Fibroblast of peridontal ligament (primary cell): ENCODE results near the gene GLI1.
"Not testable (repeated sequence)": the region's sequence is repeated elsewhere in the genome, so short reads cannot be mapped to it uniquely, and the experiment has no call there.

Experiments
- DNase-seq: peaks from one replicate; pipeline ENCODE4 v3.0.0-alpha.2; 2010; ENCODE audit errors: extremely low read depth

GLI1 gene

GRCh38 chr12:57441846-57442427 lies 17.6 kb upstream of the GLI1 start:
- DNase-seq = no peak

GRCh38 chr12:57444337-57444736 lies 15.2 kb upstream of the GLI1 start:
- DNase-seq = not testable (repeated sequence)

GRCh38 chr12:57444744-57445143 lies 14.8 kb upstream of the GLI1 start:
- no peak for DNase-seq

DNA sequence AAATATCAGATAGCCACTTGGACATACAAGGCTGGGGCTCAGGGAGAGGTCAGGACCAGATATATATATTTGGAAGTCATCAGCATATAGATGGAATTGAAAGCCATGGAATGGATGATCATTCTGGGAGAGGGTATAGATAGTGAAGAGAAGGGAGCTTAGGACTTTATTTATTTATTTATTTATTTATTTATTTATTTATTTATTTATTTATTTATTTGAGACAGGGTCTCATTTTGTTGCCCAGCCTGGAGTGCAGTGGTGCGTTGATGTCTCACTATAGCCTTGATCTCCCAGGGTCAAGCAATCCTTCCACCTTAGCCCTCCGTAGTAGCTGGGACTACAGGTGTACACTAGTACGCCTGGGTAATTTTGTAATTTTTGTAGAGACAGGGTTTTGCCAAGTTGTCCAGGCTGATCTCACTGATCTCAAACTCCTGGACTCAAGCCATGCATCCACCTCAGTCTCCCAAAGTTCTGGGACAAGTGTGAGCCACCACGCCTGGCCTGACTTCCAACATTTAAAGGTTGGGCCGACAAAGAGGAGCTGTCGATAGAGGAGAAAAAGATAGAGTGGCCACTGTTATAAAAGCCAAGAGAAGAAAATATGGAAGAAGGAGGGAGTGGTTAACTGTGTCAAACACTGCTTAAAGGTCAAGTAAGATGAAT lies 13.2 kb upstream of the GLI1 start:
- DNase-seq = no peak

- DNase-seq = no peak
Observed at GRCh38 chr12:57448669-57449068, 10.9 kb upstream of the GLI1 start.

DNA sequence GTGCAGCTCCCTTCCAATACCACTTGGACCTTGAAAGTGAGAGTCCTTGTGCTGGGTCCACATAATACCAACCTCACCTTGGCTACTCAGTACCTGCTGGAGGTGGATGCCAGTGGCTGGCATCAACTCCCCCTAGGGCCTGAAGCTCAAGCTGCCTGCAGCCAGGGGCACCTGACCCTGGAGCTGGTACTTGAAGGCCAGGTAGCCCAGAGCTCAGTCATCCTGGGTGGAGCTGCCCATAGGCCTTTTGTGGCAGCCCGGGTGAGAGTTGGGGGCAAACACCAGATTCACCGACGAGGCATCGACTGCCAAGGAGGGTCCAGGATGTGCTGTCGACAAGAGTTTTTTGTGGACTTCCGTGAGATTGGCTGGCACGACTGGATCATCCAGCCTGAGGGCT lies 10.2 kb upstream of the GLI1 start:
- DNase-seq = no peak

DNA sequence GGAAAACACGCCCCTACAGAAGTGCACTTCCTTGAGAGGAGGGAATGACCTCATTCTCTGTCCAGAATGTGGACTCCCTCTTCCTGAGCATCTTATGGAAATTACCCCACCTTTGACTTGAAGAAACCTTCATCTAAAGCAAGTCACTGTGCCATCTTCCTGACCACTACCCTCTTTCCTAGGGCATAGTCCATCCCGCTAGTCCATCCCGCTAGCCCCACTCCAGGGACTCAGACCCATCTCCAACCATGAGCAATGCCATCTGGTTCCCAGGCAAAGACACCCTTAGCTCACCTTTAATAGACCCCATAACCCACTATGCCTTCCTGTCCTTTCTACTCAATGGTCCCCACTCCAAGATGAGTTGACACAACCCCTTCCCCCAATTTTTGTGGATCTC lies 9.5 kb upstream of the GLI1 start:
- DNase-seq = no peak

DNA sequence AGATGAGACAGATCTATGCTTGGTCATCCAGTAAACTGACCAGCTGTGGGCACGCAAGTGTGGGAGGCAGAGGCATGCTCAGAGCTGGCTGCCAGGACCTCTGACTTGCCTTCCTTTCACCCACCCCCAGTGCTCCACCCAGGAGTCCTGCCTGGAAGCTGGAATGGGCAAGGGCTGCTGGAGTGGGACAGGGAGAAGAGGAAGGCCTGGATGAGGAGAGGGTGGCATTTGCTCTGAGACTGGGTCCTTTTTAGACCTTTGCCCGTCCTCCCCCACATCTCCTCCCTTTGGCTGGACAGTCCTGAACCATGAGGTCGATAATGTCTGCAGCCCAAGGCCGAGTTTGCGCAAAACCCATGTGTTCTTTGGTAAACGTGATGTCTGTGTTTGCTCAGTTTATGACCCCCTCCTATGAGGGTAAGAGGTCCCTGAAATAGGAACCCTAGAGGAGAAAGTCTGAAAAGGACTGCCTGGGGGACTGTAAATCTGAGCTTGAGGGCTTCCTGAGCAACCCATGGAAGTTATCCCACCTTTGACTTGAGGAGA lies 8.3 kb upstream of the GLI1 start:
- DNase-seq = peak; percentile 13

GRCh38 chr12:57452181-57452936 lies 7.2 kb upstream of the GLI1 start:
- peak; percentile 82 for DNase-seq

DNA sequence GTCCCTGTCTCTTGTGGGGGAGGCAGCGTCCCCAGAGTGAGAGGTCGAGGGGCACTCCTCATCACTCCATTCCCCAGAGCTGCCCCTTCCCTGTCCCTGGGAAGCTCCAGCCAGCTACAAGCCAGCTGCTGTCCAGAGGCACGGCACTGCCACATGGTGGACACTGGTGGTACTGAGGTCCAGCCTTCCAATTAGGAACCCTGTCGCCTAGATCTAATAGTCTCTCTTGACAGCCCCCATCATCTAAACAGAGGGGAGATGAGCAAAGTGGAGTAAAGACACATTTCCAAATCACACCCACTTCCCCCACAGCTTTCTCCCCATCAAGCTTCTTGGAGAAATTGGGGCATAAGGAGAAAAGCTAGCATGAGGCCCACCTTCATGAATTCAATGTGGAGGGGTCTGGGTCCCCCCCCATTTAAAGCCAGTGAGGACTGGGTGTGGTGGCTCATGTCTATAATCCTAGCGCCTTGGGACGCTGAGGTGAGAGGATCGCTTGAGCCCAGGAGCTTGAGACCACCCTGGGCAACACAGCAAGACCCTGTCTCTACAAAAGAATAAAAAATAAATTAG lies 6.6 kb upstream of the GLI1 start:
- peak; percentile 76 for DNase-seq

DNA sequence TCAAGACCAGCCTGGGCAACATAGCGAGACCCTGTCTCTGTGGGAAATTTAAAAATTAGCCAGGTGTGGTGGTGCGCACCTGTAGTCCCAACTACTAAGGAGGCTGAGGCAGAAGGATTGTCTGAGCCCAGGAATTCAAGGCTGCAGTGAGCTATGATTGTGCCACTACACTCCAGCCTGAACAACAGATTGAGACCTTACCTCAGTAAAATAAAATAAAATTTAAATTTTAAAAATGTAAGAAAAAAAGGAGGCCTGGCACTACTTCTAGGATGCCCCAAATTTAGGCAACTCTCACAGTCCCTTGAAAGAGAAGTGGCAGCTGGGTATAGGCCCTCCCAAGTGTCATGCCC lies 5.4 kb upstream of the GLI1 start:
- no peak for DNase-seq

DNA sequence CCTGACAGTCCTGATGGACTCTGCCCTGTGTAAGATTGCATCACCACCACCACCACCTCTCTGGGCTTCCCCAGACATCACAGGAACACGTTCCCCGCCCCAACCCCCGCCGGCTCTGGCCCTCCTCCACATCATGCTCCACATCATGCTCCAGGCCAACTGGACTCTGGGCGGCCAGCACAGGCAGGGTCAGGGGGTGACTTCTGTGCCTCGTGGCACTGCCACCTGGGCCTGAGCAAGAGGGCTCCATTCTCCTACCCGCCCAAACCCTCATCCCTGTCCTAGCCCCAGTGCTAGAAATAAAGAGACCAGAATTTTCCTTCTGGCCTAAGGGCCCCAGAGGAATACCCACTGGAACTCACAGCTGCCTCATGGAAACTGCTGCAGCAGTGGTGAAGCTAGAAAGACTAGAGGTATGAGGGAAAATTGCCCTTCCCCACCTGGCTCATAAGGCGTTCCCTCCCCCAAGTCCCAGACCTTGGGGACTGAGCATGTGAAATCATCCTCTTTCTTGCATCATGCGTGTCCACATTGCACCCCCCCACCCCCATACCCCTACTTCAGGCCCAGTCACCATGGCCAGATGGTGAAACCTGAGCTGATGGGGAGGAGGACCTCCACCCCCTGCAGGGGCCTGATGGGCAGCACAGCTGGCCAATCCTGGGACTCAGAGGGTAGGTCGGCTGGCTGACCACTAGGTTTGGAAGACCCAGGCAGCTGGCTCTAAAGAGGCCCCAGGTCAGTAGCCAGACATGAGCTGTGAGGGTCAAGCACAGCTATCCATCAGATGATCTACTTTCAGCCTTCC lies 4.8 kb upstream of the GLI1 start, which contains the start of gene INHBE:
TSS of gene INHBE (plus strand) at position 742 of the 808 bp plus-strand sequence. CDS start 230 bp downstream, outside the sequence.
- DNase-seq = peak; percentile 85

DNA sequence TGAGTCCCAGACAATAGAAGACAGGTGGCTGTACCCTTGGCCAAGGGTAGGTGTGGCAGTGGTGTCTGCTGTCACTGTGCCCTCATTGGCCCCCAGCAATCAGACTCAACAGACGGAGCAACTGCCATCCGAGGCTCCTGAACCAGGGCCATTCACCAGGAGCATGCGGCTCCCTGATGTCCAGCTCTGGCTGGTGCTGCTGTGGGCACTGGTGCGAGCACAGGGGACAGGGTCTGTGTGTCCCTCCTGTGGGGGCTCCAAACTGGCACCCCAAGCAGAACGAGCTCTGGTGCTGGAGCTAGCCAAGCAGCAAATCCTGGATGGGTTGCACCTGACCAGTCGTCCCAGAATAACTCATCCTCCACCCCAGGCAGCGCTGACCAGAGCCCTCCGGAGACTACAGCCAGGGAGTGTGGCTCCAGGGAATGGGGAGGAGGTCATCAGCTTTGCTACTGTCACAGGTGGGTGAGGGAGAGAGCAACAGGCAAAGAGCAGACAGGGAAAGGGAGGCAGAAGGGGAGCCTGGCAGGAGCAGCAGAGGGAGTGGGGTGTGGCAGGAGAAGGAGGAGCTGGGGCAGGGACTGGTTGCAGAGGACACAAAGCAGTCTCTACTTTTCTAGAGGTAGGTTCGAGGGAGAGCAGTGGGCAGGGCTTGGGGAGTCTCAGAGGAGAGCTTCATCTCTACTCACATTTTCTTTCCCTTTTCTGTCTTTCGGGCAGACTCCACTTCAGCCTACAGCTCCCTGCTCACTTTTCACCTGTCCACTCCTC lies 4.0 kb upstream of the GLI1 start:
- DNase-seq = no peak

- peak; percentile 13 for DNase-seq
Observed at GRCh38 chr12:57456145-57456700, 3.4 kb upstream of the GLI1 start.

GRCh38 chr12:57456737-57457490 lies 2.7 kb upstream of the GLI1 start:
- DNase-seq = no peak

DNA sequence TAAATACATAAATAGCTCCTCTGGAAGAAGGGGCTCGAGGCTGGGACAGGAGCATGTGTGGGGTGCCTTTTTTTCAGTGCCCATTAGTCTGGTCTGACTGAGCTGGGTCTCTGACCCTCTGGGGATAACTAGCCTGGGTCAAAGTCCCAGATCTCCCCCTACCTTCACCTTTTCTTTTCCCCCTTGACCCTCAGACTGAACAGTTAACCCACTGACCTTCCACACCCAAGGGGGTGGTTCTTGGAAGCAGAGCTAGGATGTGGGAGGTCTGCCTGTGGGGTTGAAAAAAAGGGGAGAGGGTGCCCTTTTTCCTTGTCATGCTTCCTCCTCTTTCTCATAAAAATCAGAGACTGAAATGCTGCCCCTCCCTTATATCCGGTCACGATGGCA lies 925 bp upstream of the GLI1 start:
- no peak for DNase-seq

GRCh38 chr12:57459055-57459749 lies 383 bp upstream of the GLI1 start:
- peak; percentile 96 for DNase-seq

DNA sequence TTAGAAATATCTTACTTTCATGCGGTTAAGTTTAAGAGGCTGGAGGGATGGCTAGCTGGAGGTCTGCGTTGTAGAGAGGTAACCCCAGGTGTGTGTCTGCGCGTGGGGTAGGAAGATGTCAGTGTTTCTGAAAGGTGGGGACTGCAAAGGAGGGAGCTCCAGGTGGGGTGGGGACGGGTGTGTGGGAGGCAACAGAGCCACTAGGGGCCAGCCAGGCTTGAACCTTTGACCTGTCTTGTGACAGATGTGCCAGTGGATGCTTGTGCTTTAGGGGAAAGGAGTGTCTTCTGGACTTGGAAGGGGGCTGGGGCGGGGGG lies 841 bp downstream of the GLI1 start:
- DNase-seq = no peak

GRCh38 chr12:57460841-57461275 lies 1.3 kb downstream of the GLI1 start:
- DNase-seq = no peak
